HG03045 (cell line): ENCODE data around the gene GLOD4.

Experiments
- ATAC-seq: cut with Tn5 transposase; IDR thresholded peaks from one replicate; pipeline ENCODE4 v1.9.1; 2021; ENCODE audit warnings: mild to moderate bottlenecking, moderate library complexity; ENCODE audit not compliant: unreplicated experiment

Gene GLOD4

DNA sequence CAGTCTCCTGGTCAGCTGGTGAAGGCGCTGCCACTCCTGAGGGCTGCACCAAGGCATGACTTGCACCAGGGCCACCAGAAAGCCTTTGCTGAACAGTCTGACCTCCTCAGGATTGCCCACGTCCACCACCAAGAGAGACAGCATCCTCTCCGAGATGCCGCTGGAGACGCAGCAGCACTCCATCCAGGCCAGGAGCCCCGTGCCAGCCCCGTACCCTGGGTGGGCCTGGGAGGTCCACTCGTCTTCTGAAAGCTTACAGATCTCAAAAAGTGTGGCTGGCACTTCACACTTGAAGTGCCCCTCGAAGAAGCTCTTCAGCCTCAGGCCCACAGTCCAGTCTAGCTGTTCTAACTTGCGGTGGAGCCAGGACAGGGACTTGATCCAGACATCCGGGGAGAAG, 36.7 kb downstream of the GLOD4 start:
- ATAC-seq = no peak

GRCh38 chr17:744937-745336, 37.1 kb downstream of the GLOD4 start:
- ATAC-seq = no peak

- no peak for ATAC-seq
These were observed 38.9 kb downstream of the GLOD4 start for GRCh38 chr17:743139-743538.

GRCh38 chr17:742147-742793, 39.8 kb downstream of the GLOD4 start:
- no peak for ATAC-seq

- peak; percentile 69 for ATAC-seq
These were observed 41.7 kb downstream of the GLOD4 start for GRCh38 chr17:740240-741017.

DNA sequence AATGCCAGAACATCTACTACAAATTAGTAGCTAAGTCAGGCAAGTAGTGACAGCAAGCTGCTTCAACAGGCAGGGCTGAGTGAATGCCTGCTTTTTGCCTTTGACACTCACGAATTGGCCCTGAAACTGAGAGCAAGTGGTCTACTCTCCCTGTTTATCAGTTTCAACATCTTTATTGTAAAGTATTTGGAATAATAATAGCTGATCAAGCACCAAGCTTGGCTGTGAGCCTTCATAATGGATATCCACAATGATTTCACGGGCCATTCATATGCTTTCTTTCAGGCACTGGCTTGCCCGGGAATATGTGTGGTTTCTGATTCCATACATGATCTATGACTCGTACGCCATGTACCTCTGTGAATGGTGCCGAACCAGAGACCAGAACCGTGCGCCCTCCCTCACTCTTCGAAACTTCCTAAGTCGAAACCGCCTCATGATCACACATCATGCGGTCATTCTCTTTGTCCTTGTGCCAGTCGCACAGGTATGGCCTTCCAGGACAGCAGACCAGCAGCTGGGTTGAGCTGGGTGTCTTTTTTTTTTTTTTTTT, 44.4 kb downstream of the GLOD4 start:
- no peak for ATAC-seq

GRCh38 chr17:733743-734142, 48.3 kb downstream of the GLOD4 start:
- no peak for ATAC-seq

DNA sequence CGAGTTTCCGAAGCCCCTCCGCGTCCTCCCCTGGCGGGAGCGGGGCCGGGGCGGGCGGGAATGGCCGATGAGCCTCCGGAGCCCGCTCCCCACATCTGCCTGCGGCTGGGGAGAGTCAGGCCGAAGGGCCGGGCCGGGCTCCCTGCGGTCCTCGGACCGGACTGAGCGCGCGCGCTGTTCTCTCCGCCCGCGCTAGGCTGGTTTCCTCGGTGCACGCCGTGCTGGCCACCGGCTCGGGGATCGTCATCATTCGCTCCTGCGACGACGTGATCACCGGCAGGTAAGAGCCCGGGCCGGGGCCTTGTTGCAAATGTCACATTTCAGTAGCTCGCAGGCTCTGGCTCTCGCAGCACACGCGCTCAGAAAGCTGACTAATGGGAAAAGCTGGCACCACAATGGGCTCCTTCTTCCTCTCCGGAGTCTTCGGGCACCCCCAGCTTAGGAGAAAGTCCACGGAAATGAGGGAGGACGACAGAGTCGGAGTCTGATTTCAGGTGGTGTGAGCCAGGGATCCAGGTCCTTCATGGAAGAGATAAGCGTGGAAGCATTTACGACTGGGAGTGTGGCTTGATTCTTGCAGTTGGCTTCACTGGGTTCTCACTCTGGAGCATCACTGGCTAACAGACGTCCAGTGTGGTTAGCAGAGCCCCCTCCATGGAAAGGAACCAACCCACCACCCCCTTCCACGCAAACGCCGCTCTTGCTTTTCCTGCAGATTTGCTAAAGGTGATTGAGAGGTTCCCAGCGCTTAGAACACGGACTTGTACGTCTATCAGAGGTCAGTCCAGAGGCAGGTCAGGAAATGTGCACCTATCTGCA, 49.0 kb downstream of the GLOD4 start:
- peak; percentile 38 for ATAC-seq

GRCh38 chr17:732067-732901, 49.8 kb downstream of the GLOD4 start, which contains the start of gene TLCD3A:
Gene TLCD3A, plus strand, starts transcription at chr17:732596. Its CDS starts 52 bp downstream, at chr17:732648.
- ATAC-seq = peak; percentile 56

GRCh38 chr17:731644-732066, 50.4 kb downstream of the GLOD4 start:
- ATAC-seq = no peak

GRCh38 chr17:728911-729310, 53.2 kb downstream of the GLOD4 start:
- ATAC-seq = no peak

GRCh38 chr17:726271-726919, 55.7 kb downstream of the GLOD4 start:
- no peak for ATAC-seq

DNA sequence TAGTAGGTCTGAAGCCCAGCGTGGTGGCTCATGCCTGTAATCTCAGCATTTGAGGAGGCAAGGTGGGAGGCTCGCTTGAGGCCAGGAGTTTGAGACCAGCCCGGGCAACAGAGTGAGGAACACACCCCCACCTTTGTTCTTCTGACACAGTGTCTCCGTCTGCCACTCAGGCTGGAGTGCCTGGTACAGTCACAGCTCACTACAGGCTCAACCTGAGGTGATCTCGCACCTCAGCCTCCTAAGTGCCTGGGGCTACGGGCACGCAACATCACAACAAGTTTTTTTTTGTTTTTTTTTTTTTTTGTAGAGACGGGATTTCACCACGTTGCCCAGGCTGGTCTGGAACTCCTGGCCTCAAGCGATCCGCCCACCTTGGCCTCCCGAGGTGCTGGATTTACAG, 56.3 kb downstream of the GLOD4 start:
- no peak for ATAC-seq

GRCh38 chr17:725084-725483, 57.0 kb downstream of the GLOD4 start:
- ATAC-seq = no peak

GRCh38 chr17:721540-721937, 60.5 kb downstream of the GLOD4 start:
- ATAC-seq = no peak

GRCh38 chr17:720706-721539, 61.2 kb downstream of the GLOD4 start:
- ATAC-seq = no peak

GRCh38 chr17:718075-718474, 64.0 kb downstream of the GLOD4 start:
- no peak for ATAC-seq
